ENCODE results near the gene MYL6. TPM values are rescaled to one million over a fixed set of nuclear protein-coding genes. Genes with fewer than 3 reads are reported as not detected.
A peak's percentile ranks its signal among the peaks of the same experiment; 100 is the strongest.

MYL6 gene
- total and polyA plus RNA-seq, 9 of the 15 experiments (the other 6 are each of a cell fraction or from before 2014, with no cell fraction given), result 557 to 1,664 (median 958) TPM

- TF ChIP-seq ZNF175 (CRISPR knock-in tag; IDR thresholded peaks at IDR 0.05; ENCODE audit: low read depth), result no peak
- TF ChIP-seq SRSF7 (optimal IDR thresholded peaks at IDR 0.05; ENCODE audit: low read depth, low read length), result no peak
- TF ChIP-seq CBFB (CRISPR knock-in tag; IDR thresholded peaks at IDR 0.05), result no peak
- TF ChIP-seq POLR2H (tag; IDR thresholded peaks at IDR 0.05; ENCODE audit: low read depth), result peak; percentile 99
- TF ChIP-seq TCF3 (CRISPR knock-in tag; IDR thresholded peaks at IDR 0.05), result no peak
- TF ChIP-seq SFPQ (IDR thresholded peaks at IDR 0.05; ENCODE audit: low read depth, low read length), result no peak
- no peak for TF ChIP-seq SIRT6 (IDR thresholded peaks at IDR 0.05; ENCODE audit: low read depth, low read length)
- no peak for TF ChIP-seq ZNF639 (CRISPR knock-in tag; conservative IDR thresholded peaks at IDR 0.05 in 1 of 2, IDR thresholded peaks at IDR 0.05 in 1 of 2)
- TF ChIP-seq ZNF609 (CRISPR knock-in tag; IDR thresholded peaks at IDR 0.05; ENCODE audit: borderline replicate concordance), result no peak
- no peak for TF ChIP-seq ATF2 (CRISPR knock-in tag; IDR thresholded peaks at IDR 0.05)
- TF ChIP-seq FIP1L1 (IDR thresholded peaks at IDR 0.05; ENCODE audit: low read depth, low read length, poor library complexity, severe bottlenecking), result no peak
- TF ChIP-seq NCOA2 (IDR thresholded peaks at IDR 0.05; ENCODE audit: partially characterized antibody in 2 of 2), result no peak
- TF ChIP-seq MAZ (CRISPR knock-in tag; conservative IDR thresholded peaks at IDR 0.05 in 1 of 2, IDR thresholded peaks at IDR 0.05 in 1 of 2), result peak in 1 of 2 experiments; percentile 63; a peak in 2 of 4 replicates
These were observed 31.9 kb downstream of the MYL6 start (continued) for GRCh38 chr12:56189918-56190694.

Data from K562 (cell line).